ENCODE data around the gene PPP1R9A.

GRCh38 chr7:95335093-95335492, 427.7 kb downstream of the PPP1R9A start:
- no peak for TF ChIP-seq CTCF (IDR thresholded peaks at IDR 0.05)
- TF ChIP-seq ZFX (IDR thresholded peaks at IDR 0.05; ENCODE audit: borderline replicate concordance) = no peak
